Glutamatergic neuron (in vitro differentiated cells): ENCODE results near the gene SEMA3A. TPM values are rescaled to one million over a fixed set of nuclear protein-coding genes. Genes with fewer than 3 reads are reported as not detected.
A peak's percentile ranks its signal among the peaks of the same experiment; 100 is the strongest.

ENCODE experiments used
- DNase-seq: peaks from one replicate; pipeline ENCODE4 v3.0.0; 2022
- H3K27ac Mint-ChIP-seq: one replicate; pipeline ENCODE4 v1.8.0; 2020; ENCODE audit warnings: mild to moderate bottlenecking, mixed read lengths, inconsistent platforms; ENCODE audit not compliant: unreplicated experiment
- H3K27me3 Mint-ChIP-seq: one replicate; pipeline ENCODE4 v1.8.0; 2020; ENCODE audit warnings: mild to moderate bottlenecking, moderate library complexity, mixed read lengths, inconsistent platforms; ENCODE audit not compliant: unreplicated experiment
- H3K36me3 Mint-ChIP-seq: one replicate; pipeline ENCODE4 v1.8.0; 2020; ENCODE audit warnings: mild to moderate bottlenecking, mixed read lengths, inconsistent platforms; ENCODE audit not compliant: unreplicated experiment
- H3K4me1 Mint-ChIP-seq: one replicate; pipeline ENCODE4 v1.8.0; 2020; ENCODE audit warnings: mild to moderate bottlenecking, low read depth, mixed read lengths, inconsistent platforms; ENCODE audit not compliant: unreplicated experiment
- H3K4me3 Mint-ChIP-seq: one replicate; pipeline ENCODE4 v1.8.0; 2020; ENCODE audit warnings: mild to moderate bottlenecking, mixed read lengths, inconsistent platforms; ENCODE audit not compliant: unreplicated experiment
- H3K9me3 Mint-ChIP-seq: one replicate; pipeline ENCODE4 v1.8.0; 2020; ENCODE audit warnings: mild to moderate bottlenecking, moderate library complexity, mixed read lengths, inconsistent platforms; ENCODE audit not compliant: unreplicated experiment
- CTCF ChIP-seq: fragments of 200-600 bp; sonication (generic); IDR thresholded peaks from one replicate; pipeline ENCODE4 v1.5.0; 2021; ENCODE audit not compliant: partially characterized antibody, unreplicated experiment
- total RNA-seq: library from RNA; stranded (reverse); fragmentation: NEBNext Ultra II Directional; extraction: Animal tissue kit (Norgen Biotek cat#: 25700); gene quantifications from one replicate; pipeline ENCODE4 v1.2.1, GENCODE V29; 2021; ENCODE audit not compliant: unreplicated experiment

Gene SEMA3A
- total RNA-seq, 1 donor from 2014 or later = 16.3 TPM

GRCh38 chr7:84162125-84162524 lies 32.5 kb downstream of the SEMA3A start:
- no peak overlapping the region for H3K4me3 Mint-ChIP-seq

DNA sequence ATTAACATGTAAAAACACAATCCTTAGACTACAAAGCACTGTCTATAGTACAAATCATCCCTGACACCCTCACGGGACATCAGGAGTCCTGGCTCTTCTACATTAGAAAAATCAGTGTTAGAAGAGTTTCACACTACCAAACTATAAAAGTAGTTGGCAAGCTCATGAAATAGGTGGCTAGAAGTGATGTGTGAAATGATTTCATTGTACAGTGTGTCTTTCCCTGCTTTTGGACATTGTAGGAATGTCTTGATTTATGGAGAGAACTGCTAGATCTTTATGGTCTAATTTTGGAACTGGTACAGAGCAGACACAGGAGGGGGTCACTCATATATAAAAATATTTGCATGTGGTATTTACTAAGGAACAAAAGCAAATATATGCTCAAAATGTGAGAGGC lies 33.2 kb downstream of the SEMA3A start:
- no peaks in the 10 kb centered on the region for H3K27me3 Mint-ChIP-seq
- H3K9me3 Mint-ChIP-seq = no peaks in the 10 kb centered on the region
- H3K4me3 Mint-ChIP-seq = no peak overlapping the region
- peaks cover 2% of the 10 kb centered on the region for H3K4me1 Mint-ChIP-seq
- no peaks in the 10 kb centered on the region for H3K36me3 Mint-ChIP-seq
- no peak for TF ChIP-seq CTCF
- DNase-seq = no peak
- no peak overlapping the region for H3K27ac Mint-ChIP-seq

More at GRCh38 chr7:84162125-84162524, 32.5 kb downstream of the SEMA3A start:
- DNase-seq = no peak
- peaks cover 2% of the 10 kb centered on the region for H3K4me1 Mint-ChIP-seq
- no peaks in the 10 kb centered on the region for H3K27me3 Mint-ChIP-seq
- no peaks in the 10 kb centered on the region for H3K9me3 Mint-ChIP-seq
- no peaks in the 10 kb centered on the region for H3K36me3 Mint-ChIP-seq
- H3K27ac Mint-ChIP-seq = peak overlapping the region; percentile 45
- no peak for TF ChIP-seq CTCF

DNA sequence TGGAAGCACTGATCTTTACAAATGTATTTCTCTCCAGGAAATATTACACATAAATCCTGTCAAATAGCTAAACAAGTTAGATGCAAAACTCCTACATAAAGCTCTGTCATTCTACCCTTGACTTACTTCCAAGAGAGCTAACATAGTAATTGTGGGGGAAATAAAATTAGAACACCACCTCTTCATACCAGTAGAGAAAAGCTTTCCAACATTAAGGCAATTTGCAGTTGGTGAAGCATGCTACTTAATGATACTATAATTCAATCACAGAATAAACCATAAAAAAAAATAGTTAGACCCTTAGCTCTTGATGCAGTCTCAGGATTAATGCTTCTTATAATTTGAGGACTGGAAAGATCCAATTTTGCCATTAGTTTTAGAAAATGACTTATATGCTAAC lies 35.2 kb downstream of the SEMA3A start:
- no peaks in the 10 kb centered on the region for H3K9me3 Mint-ChIP-seq
- peaks cover 2% of the 10 kb centered on the region for H3K4me1 Mint-ChIP-seq
- TF ChIP-seq CTCF = no peak
- no peak overlapping the region for H3K27ac Mint-ChIP-seq
- H3K27me3 Mint-ChIP-seq = no peaks in the 10 kb centered on the region
- H3K36me3 Mint-ChIP-seq = no peaks in the 10 kb centered on the region
- no peak overlapping the region for H3K4me3 Mint-ChIP-seq
- no peak for DNase-seq

DNA sequence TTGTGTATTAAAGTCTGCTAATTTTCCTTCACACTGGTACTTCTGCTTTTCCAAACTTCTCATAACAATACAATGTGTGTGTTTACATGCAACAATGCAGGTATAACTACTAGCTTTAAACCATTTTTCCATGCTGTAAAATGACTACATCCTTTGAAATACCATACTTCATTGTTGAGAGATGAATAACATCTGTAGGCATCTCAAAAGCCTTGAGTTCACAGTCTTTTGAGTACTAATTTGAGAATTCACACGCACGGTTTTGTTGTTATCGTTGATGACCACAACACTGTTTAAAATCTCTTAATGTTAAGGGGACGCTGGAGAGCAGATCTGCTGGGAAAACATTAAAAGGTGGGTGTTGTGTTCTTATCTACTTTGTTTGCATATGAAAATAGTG lies 37.4 kb downstream of the SEMA3A start:
- Mint-ChIP-seq H3K36me3 (no peaks in the 10 kb centered on the region), H3K4me1 (peaks cover 1% of the 10 kb centered on the region), H3K4me3 (no peak overlapping the region), H3K9me3 (no peaks in the 10 kb centered on the region), H3K27ac (no peak overlapping the region), H3K27me3 (no peaks in the 10 kb centered on the region)
- no peak for TF ChIP-seq CTCF
- no peak for DNase-seq

- peaks cover under 1% of the 10 kb centered on the region for H3K27me3 Mint-ChIP-seq
- TF ChIP-seq CTCF = no peak
- DNase-seq = no peak
- no peak overlapping the region for H3K27ac Mint-ChIP-seq
- H3K4me1 Mint-ChIP-seq = peaks cover under 1% of the 10 kb centered on the region
- no peaks in the 10 kb centered on the region for H3K36me3 Mint-ChIP-seq
- no peaks in the 10 kb centered on the region for H3K9me3 Mint-ChIP-seq
- H3K4me3 Mint-ChIP-seq = no peak overlapping the region
These were observed 39.4 kb downstream of the SEMA3A start for GRCh38 chr7:84154991-84155781.
